Activated CD4-positive, alpha-beta T cell treated with anti-CD3 and anti-CD28 coated beads, Interleukin-2, amount 10 ng/mL, durations not matched to agents 24 days and 14 days (primary cell): ENCODE results near the gene WNT9A. TPM values are rescaled to one million over a fixed set of nuclear protein-coding genes. Genes with fewer than 3 reads are reported as not detected.
"Not testable (repeated sequence)": the region's sequence is repeated elsewhere in the genome, so short reads cannot be mapped to it uniquely, and the experiment has no call there.

Source experiments
- DNase-seq: peaks from one replicate; pipeline ENCODE4 v3.0.0; 2022
- H3K27ac Mint-ChIP-seq: one replicate; pipeline ENCODE4 v1.8.0; 2022; ENCODE audit warnings: mild to moderate bottlenecking, mixed read lengths
- H3K27me3 Mint-ChIP-seq: one replicate; pipeline ENCODE4 v1.8.0; 2022; ENCODE audit warnings: mixed read lengths
- H3K36me3 Mint-ChIP-seq: one replicate; pipeline ENCODE4 v1.8.0; 2022; ENCODE audit warnings: low read depth, mild to moderate bottlenecking, mixed read lengths
- H3K4me1 Mint-ChIP-seq: one replicate; pipeline ENCODE4 v1.8.0; 2021; ENCODE audit warnings: mixed read lengths
- H3K4me3 Mint-ChIP-seq: one replicate; pipeline ENCODE4 v1.8.0; 2022; ENCODE audit warnings: mild to moderate bottlenecking, moderate library complexity, mixed read lengths
- H3K9me3 Mint-ChIP-seq: one replicate; pipeline ENCODE4 v1.8.0; 2021; ENCODE audit warnings: mixed read lengths
- intact Hi-C: fragments of 100-400 bp; cut with micrococcal nuclease; formaldehyde crosslinking; loops from one replicate; pipeline ENCODE4 v1.15.1; 2023
- total RNA-seq: library from RNA; stranded (reverse); gene quantifications from 2 replicates; pipeline ENCODE4 v1.2.3, GENCODE V29; 2022

WNT9A gene
- total RNA-seq, 1 donor from 2014 or later, result not detected

GRCh38 chr1:227918083-227918700, 29.5 kb downstream of the WNT9A start:
- no peaks in the 10 kb centered on the region for H3K27me3 Mint-ChIP-seq
- intact Hi-C loops, result no loop called here
- H3K9me3 Mint-ChIP-seq, result no peaks in the 10 kb centered on the region

DNA sequence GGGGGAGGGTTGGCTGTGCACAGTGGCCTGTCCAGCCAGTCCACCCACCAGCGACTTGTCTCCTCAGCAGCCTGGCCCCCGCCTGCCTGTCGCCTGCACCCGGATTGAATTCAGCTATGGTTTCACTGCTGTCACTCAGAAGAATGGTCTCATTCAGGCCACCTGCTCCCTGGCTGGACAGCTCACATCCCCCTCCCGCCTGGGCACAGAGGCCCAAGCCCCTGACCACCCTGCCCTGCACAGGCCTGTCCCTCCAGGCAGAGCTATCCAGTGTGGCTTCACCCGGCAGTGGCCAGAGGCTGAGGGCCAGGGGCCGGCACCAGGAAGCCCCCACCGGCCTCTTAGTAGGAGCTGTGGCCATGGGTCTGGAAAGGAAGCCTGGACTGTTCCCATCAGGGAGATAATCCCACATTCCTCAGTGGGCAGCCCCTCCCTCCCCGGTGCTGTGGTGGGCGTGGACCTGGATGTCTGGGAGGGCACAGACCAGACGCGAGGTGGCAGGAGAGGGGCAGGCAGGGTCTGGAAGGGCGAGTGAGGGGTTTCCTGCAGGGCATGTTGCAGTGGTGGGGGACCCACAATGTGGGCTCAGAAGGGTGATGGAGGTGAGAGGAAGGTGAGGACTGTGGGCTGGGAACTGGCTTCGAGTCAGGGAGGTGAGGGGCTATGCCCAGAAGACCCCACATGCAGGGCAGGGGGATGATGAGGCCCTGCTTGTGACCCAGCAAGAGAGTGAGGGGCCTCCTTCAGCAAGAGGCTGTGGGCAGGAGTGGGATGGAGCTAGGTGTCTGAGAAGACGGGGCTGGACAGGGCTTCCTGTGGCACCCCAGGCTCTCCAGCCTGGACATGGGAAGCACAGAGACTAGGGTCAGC, 30.4 kb downstream of the WNT9A start:
- intact Hi-C loops, result no loop called here
- DNase-seq, result no peak
- H3K9me3 Mint-ChIP-seq, result no peaks in the 10 kb centered on the region
- H3K4me3 Mint-ChIP-seq, result no peak overlapping the region
- H3K27ac Mint-ChIP-seq, result no peak overlapping the region
- H3K27me3 Mint-ChIP-seq, result peaks cover 2% of the 10 kb centered on the region
- H3K4me1 Mint-ChIP-seq, result no peaks in the 10 kb centered on the region
- H3K36me3 Mint-ChIP-seq, result no peaks in the 10 kb centered on the region

More at GRCh38 chr1:227918083-227918700, 29.5 kb downstream of the WNT9A start:
- no peak for DNase-seq
- Mint-ChIP-seq H3K4me3 (no peak overlapping the region), H3K27ac (no peak overlapping the region), H3K4me1 (no peaks in the 10 kb centered on the region), H3K36me3 (no peaks in the 10 kb centered on the region)

DNA sequence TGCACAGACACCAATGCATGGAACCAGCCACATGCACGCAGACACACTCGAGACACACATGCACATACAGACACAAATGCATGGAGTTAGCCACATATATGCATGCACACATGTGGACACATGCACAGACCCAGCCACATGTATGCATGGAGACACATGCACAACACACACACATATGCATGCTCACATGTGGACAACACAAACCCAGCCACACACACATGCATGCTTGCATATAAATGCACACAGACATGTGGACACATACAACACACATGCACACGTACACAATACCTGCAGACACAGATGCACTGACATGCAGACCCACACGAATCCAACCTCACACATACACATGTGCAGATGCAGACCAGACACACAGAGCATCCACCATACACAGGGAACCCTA, 31.1 kb downstream of the WNT9A start:
- no peak overlapping the region for H3K27ac Mint-ChIP-seq

GRCh38 chr1:227915564-227916553, 31.9 kb downstream of the WNT9A start:
- DNase-seq, result no peak
- Mint-ChIP-seq H3K27me3 (peaks cover 4% of the 10 kb centered on the region), H3K27ac (no peak overlapping the region), H3K4me3 (no peak overlapping the region), H3K9me3 (no peaks in the 10 kb centered on the region), H3K36me3 (no peaks in the 10 kb centered on the region), H3K4me1 (no peaks in the 10 kb centered on the region)
- intact Hi-C loops, result no loop called here

More for the DNA sequence above, 31.1 kb downstream of the WNT9A start:
- no peaks in the 10 kb centered on the region for H3K36me3 Mint-ChIP-seq
- no peaks in the 10 kb centered on the region for H3K9me3 Mint-ChIP-seq
- no peaks in the 10 kb centered on the region for H3K4me1 Mint-ChIP-seq
- no peak overlapping the region for H3K4me3 Mint-ChIP-seq
- H3K27me3 Mint-ChIP-seq, result peaks cover 4% of the 10 kb centered on the region
- no peak for DNase-seq
- intact Hi-C loops, result no loop called here

DNA sequence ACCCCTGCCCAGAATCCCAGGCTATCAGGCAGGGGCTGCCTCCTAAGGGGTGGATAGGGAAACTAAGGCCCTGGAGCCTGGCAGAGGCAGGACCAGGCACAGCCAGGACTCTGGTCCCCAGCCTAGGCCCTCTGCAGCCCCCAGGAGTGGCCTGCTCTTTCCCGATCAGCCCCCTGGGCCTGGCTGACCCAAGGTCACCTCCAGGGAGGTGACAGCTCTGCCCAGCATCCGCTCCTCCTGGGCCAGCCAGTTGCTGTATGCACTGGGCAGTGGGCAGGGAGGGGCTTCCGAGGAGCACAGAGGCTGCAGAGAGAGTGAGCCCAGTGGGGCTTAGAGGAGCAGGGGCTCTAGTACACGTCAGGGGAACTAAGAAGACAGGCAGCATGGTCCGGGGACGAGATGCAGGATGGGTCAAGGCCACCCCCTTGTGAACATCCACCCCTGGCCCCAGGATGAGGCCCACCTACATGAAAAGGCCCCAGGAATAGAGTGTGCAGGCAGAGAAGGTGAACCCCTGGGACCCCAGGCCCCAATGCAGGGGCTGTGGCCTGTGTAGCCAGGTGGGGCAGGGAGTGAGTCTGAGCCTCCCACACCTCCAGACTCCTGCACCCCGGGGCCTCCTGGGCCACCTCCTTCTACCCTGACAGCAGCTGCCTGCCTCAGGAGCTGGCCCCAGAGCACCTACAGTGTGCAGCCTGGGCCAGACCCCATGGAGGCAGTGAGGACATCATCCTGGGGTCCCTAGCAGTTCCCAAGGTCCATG, 32.8 kb downstream of the WNT9A start:
- no peaks in the 10 kb centered on the region for H3K36me3 Mint-ChIP-seq
- intact Hi-C loops, result no loop called here
- H3K27ac Mint-ChIP-seq, result no peak overlapping the region
- no peak overlapping the region for H3K4me3 Mint-ChIP-seq
- no peaks in the 10 kb centered on the region for H3K9me3 Mint-ChIP-seq
- H3K27me3 Mint-ChIP-seq, result peaks cover 4% of the 10 kb centered on the region
- H3K4me1 Mint-ChIP-seq, result no peaks in the 10 kb centered on the region
- no peak for DNase-seq

GRCh38 chr1:227913764-227914721, 33.7 kb downstream of the WNT9A start:
- DNase-seq, result no peak
- intact Hi-C loops, result no loop called here
- Mint-ChIP-seq H3K4me3 (no peak overlapping the region), H3K27me3 (peaks cover 4% of the 10 kb centered on the region), H3K36me3 (no peaks in the 10 kb centered on the region), H3K4me1 (no peaks in the 10 kb centered on the region), H3K9me3 (no peaks in the 10 kb centered on the region), H3K27ac (no peak overlapping the region)

GRCh38 chr1:227913396-227913763, 34.4 kb downstream of the WNT9A start:
- DNase-seq, result no peak
- intact Hi-C loops, result no loop called here
- no peaks in the 10 kb centered on the region for H3K9me3 Mint-ChIP-seq
- no peaks in the 10 kb centered on the region for H3K36me3 Mint-ChIP-seq
- H3K4me1 Mint-ChIP-seq, result no peaks in the 10 kb centered on the region
- no peak overlapping the region for H3K4me3 Mint-ChIP-seq
- peaks cover 4% of the 10 kb centered on the region for H3K27me3 Mint-ChIP-seq
- no peak overlapping the region for H3K27ac Mint-ChIP-seq

- H3K4me3 Mint-ChIP-seq, result no peak overlapping the region
- DNase-seq, result no peak
- H3K27ac Mint-ChIP-seq, result no peak overlapping the region
- no peaks in the 10 kb centered on the region for H3K36me3 Mint-ChIP-seq
- peaks cover 4% of the 10 kb centered on the region for H3K27me3 Mint-ChIP-seq
- intact Hi-C loops, result no loop called here
- no peaks in the 10 kb centered on the region for H3K4me1 Mint-ChIP-seq
- H3K9me3 Mint-ChIP-seq, result no peaks in the 10 kb centered on the region
These were observed 34.9 kb downstream of the WNT9A start for GRCh38 chr1:227912866-227913265.

DNA sequence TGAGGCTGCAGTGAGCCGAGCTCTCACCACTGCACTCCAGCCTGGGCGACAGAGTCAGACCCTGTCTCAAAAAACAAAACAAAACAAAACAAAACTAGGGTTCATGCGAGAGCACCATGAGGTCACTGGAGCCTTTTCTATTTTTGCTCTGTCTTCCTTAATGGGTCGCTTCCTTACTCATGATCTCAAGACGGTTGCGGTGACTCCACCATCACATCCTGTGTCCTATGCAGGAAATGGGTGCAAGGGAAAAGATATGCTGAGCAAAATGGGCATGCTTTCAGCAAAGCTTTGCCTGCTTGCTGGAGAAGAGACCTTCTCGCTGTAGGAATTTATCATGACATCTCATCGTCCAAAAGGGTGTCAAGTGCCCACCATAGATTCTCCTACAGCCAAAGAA, 36.4 kb downstream of the WNT9A start:
- Mint-ChIP-seq H3K36me3 (no peaks in the 10 kb centered on the region), H3K4me1 (no peaks in the 10 kb centered on the region), H3K27me3 (peaks cover 4% of the 10 kb centered on the region), H3K4me3 (no peak overlapping the region), H3K27ac (no peak overlapping the region), H3K9me3 (no peaks in the 10 kb centered on the region)
- intact Hi-C loops, result no loop called here
- DNase-seq, result no peak

GRCh38 chr1:227910511-227911153, 37.1 kb downstream of the WNT9A start:
- Mint-ChIP-seq H3K27ac (no peak overlapping the region), H3K4me1 (no peaks in the 10 kb centered on the region), H3K27me3 (peaks cover 4% of the 10 kb centered on the region), H3K36me3 (no peaks in the 10 kb centered on the region), H3K4me3 (no peak overlapping the region), H3K9me3 (no peaks in the 10 kb centered on the region)
- no peak for DNase-seq
- intact Hi-C loops, result no loop called here

GRCh38 chr1:227909923-227910328, 37.8 kb downstream of the WNT9A start:
- H3K27ac Mint-ChIP-seq, H3K4me1 Mint-ChIP-seq, H3K9me3 Mint-ChIP-seq, H3K4me3 Mint-ChIP-seq, H3K27me3 Mint-ChIP-seq, intact Hi-C loops, H3K36me3 Mint-ChIP-seq, DNase-seq: not testable (repeated sequence)

DNA sequence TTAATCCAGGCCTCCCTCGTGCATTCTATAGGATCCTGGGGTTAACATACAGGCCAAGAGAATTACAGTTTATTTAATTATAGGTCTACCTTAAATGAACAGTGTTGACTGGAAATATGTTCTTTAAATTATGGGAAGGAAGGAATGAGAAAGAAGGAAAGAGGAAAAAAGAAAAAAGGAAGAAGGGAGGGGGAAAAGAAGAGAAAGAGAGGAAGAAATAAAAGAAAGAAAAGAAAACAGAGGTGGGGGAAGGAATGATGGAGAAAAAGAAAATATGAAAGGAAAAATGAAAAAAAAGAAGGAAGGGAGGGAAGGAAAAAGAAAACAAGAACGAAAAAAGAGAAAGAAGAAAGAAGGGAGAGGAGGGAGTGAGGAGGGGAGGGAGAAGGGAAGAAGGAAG, 38.5 kb downstream of the WNT9A start:
- H3K4me1 Mint-ChIP-seq, result no peaks in the 10 kb centered on the region
- no peaks in the 10 kb centered on the region for H3K36me3 Mint-ChIP-seq
- peaks cover 4% of the 10 kb centered on the region for H3K27me3 Mint-ChIP-seq
- no peak overlapping the region for H3K4me3 Mint-ChIP-seq
- DNase-seq, result no peak
- intact Hi-C loops, result no loop called here
- H3K27ac Mint-ChIP-seq, result no peak overlapping the region
- no peaks in the 10 kb centered on the region for H3K9me3 Mint-ChIP-seq
